ENCODE results near the gene MYBPC3.
"Not testable (repeated sequence)": the region's sequence is repeated elsewhere in the genome, so short reads cannot be mapped to it uniquely, and the experiment has no call there.

The MYBPC3 gene

GRCh38 chr11:47335733-47336132 is 16.8 kb downstream of the MYBPC3 start:
- TF ChIP-seq CTCF (IDR thresholded peaks at IDR 0.05; ENCODE audit: low read depth, low read length), result no peak
- H3K4me3 ChIP-seq (ENCODE audit: low read depth, low read length), result no peak overlapping the region

- H3K4me3 ChIP-seq (ENCODE audit: low read depth, low read length), result not testable (repeated sequence)
These were observed 17.6 kb downstream of the MYBPC3 start for GRCh38 chr11:47334699-47335411.

GRCh38 chr11:47333886-47334443 is 18.5 kb downstream of the MYBPC3 start:
- no peak for TF ChIP-seq CTCF (IDR thresholded peaks at IDR 0.05; ENCODE audit: low read depth, low read length)
- H3K4me3 ChIP-seq (ENCODE audit: low read depth, low read length), result no peak overlapping the region

GRCh38 chr11:47333526-47333845 is 19.0 kb downstream of the MYBPC3 start:
- H3K4me3 ChIP-seq (ENCODE audit: low read depth, low read length), result no peak overlapping the region
- TF ChIP-seq CTCF (IDR thresholded peaks at IDR 0.05; ENCODE audit: low read depth, low read length), result no peak

GRCh38 chr11:47332791-47333525 is 19.5 kb downstream of the MYBPC3 start:
- H3K4me3 ChIP-seq (ENCODE audit: low read depth, low read length), result no peak overlapping the region
- no peak for TF ChIP-seq CTCF (IDR thresholded peaks at IDR 0.05; ENCODE audit: low read depth, low read length)

GRCh38 chr11:47332303-47332711 is 20.2 kb downstream of the MYBPC3 start:
- no peak overlapping the region for H3K4me3 ChIP-seq (ENCODE audit: low read depth, low read length)
- TF ChIP-seq CTCF (IDR thresholded peaks at IDR 0.05; ENCODE audit: low read depth, low read length), result no peak

GRCh38 chr11:47331454-47332302 is 20.8 kb downstream of the MYBPC3 start:
- TF ChIP-seq CTCF (IDR thresholded peaks at IDR 0.05; ENCODE audit: low read depth, low read length), result no peak
- no peak overlapping the region for H3K4me3 ChIP-seq (ENCODE audit: low read depth, low read length)
